Measurements from ENCODE around the gene TRIM24. TPM values are rescaled to one million over a fixed set of nuclear protein-coding genes. Genes with fewer than 3 reads are reported as not detected.
"Not testable (repeated sequence)": the region's sequence is repeated elsewhere in the genome, so short reads cannot be mapped to it uniquely, and the experiment has no call there.

The TRIM24 gene
- total RNA-seq (10 to 100 TPM; 15.0 to 15.2 TPM), polyA plus RNA-seq (1 to 10 TPM; 3.1 to 9.9 TPM)

GRCh38 chr7:138460176-138460648, at the start of gene TRIM24:
Gene TRIM24, plus strand, starts transcription at chr7:138460259. Its CDS starts 290 bp downstream, at chr7:138460549.
- Mint-ChIP-seq H3K9me3 (peaks cover 0 to 4% (median 0%) of the 10 kb centered on the region in 8 donors), H3K27ac (peak within 1 kb of the TSS; percentile 79 to 97 (median 93)), H3K36me3 (peaks cover 6 to 10% of the 10 kb centered on the region in 2 donors), H3K4me1 (peaks cover 18 to 36% (median 26%) of the 10 kb centered on the region in 4 donors), H3K27me3 (peaks cover 0 to 3% of the 10 kb centered on the region in 2 donors), H3K4me3 (peak within 1 kb of the TSS; percentile 85 to 98 (median 96))
- peak within 1 kb of the TSS; percentile 73 to 79 for H3K4me3 ChIP-seq (ENCODE audit: low read length in 2 of 2)
- H3K27me3 ChIP-seq (ENCODE audit: insufficient read depth, low read length): no peaks in the 10 kb centered on the region
- intact Hi-C loops (cut with micrococcal nuclease): loop anchor here (1.0 to 10.0 kb wide), 8 partner anchors 115 to 899 kb away; partner anchors contain the start of genes CREB3L2 and LUC7L2
- no peaks in the 10 kb centered on the region for H3K9me3 ChIP-seq (ENCODE audit: control insufficient read depth in 1 of 2, low read length in 2 of 2)
- H3K4me1 ChIP-seq (ENCODE audit: insufficient read depth, low read length): peaks cover 15% of the 10 kb centered on the region
- POLR2A ChIA-PET (ENCODE audit: partially characterized antibody): interaction anchor here (1.4 to 1.8 kb wide), 2 partner anchors 9 to 292 kb away, joined by 4 to 10 read pairs; no protein-coding TSS in a partner anchor
- DNase-seq: peak in 1 of 5 donors; percentile 97
- CTCF ChIA-PET (ENCODE audit: partially characterized antibody): interaction anchor here (1.0 to 1.4 kb wide), 2 partner anchors 279 to 407 kb away, joined by 3 to 4 read pairs; no protein-coding TSS in a partner anchor
- H3K27ac ChIP-seq (ENCODE audit: low read depth, low read length): peak within 1 kb of the TSS; percentile 82
- no peaks in the 10 kb centered on the region for H3K36me3 ChIP-seq (ENCODE audit: insufficient read depth, low read length)

DNA sequence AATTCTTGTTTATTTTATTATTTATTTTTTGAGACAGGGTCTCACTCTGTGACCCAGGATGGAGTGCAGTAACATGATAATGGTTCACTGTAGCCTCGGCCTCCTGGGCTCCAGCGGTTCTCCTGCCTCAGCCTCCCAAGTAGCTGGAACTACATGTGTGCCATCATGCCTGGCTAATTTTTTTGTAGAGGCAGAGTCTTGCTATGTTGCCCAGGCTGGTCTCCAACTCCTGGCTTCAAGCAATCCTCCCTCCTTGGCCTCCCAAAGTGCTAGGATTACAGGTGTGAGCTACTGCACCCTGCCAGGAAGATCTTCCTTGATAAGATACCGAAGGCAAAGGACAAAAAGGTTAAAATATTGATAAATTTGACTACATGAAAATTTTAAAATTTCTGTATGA, 48.0 kb upstream of the TRIM24 start:
- POLR2A ChIA-PET (ENCODE audit: partially characterized antibody); H3K36me3 ChIP-seq (ENCODE audit: insufficient read depth, low read length); CTCF ChIA-PET (ENCODE audit: partially characterized antibody); H3K4me1 Mint-ChIP-seq; H3K9me3 ChIP-seq (ENCODE audit: control insufficient read depth in 1 of 2, low read length in 2 of 2); intact Hi-C loops (cut with micrococcal nuclease); DNase-seq; H3K27ac ChIP-seq (ENCODE audit: low read depth, low read length); H3K4me3 ChIP-seq (ENCODE audit: low read length in 2 of 2); H3K27me3 ChIP-seq (ENCODE audit: insufficient read depth, low read length); H3K27me3 Mint-ChIP-seq; H3K36me3 Mint-ChIP-seq; H3K27ac Mint-ChIP-seq; H3K4me3 Mint-ChIP-seq; H3K4me1 ChIP-seq (ENCODE audit: insufficient read depth, low read length); H3K9me3 Mint-ChIP-seq: not testable (repeated sequence)

GRCh38 chr7:138412921-138413320, 47.1 kb upstream of the TRIM24 start:
- CTCF ChIA-PET (ENCODE audit: partially characterized antibody); H3K9me3 Mint-ChIP-seq; H3K4me1 ChIP-seq (ENCODE audit: insufficient read depth, low read length); H3K27ac Mint-ChIP-seq; H3K27me3 Mint-ChIP-seq; DNase-seq; H3K4me3 ChIP-seq (ENCODE audit: low read length in 2 of 2); H3K27me3 ChIP-seq (ENCODE audit: insufficient read depth, low read length); POLR2A ChIA-PET (ENCODE audit: partially characterized antibody); H3K9me3 ChIP-seq (ENCODE audit: control insufficient read depth in 1 of 2, low read length in 2 of 2); H3K4me1 Mint-ChIP-seq; H3K36me3 ChIP-seq (ENCODE audit: insufficient read depth, low read length); intact Hi-C loops (cut with micrococcal nuclease); H3K27ac ChIP-seq (ENCODE audit: low read depth, low read length); H3K36me3 Mint-ChIP-seq; H3K4me3 Mint-ChIP-seq: not testable (repeated sequence)

DNA sequence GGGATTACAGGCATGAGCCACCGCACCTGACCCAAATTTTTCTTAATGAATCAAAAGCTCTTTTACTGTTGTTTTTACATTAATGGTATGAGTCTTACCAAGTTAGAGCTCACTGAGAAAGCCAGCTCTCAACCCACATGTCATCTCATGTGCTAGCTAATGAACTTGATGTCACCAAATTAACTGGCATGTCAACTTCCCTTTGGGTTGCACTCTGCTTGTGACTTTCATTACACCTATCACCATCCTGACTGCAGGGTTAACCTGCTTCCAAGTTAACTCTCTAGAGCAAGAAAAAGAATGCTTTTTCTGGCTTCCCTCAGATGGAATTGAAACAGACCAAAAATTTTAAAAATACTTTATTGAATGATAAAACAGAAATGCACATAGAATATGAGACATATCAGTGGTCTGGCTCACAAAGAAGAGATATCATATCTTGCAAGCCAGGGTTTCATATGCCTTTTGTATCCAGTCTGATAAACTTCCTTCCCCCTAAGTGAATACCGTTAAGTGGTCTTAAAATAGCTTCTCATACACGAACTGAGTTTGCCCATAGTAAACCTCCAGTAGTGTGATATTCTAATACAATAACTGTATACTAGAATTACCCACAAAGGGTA, 42.9 kb upstream of the TRIM24 start:
- ChIA-PET POLR2A (ENCODE audit: partially characterized antibody) (no interaction called here), CTCF (ENCODE audit: partially characterized antibody) (no interaction called here)
- Mint-ChIP-seq H3K9me3 (peaks cover 0 to 4% (median 2%) of the 10 kb centered on the region in 8 donors), H3K36me3 (no peaks in the 10 kb centered on the region), H3K27me3 (peaks cover 9 to 11% of the 10 kb centered on the region in 2 donors), H3K4me3 (no peak overlapping the region), H3K27ac (no peak overlapping the region), H3K4me1 (no peaks in the 10 kb centered on the region)
- Histone ChIP-seq H3K27ac (ENCODE audit: low read depth, low read length) (no peak overlapping the region), H3K27me3 (ENCODE audit: insufficient read depth, low read length) (no peaks in the 10 kb centered on the region), H3K4me3 (ENCODE audit: low read length in 2 of 2) (no peak overlapping the region), H3K4me1 (ENCODE audit: insufficient read depth, low read length) (no peaks in the 10 kb centered on the region), H3K9me3 (ENCODE audit: control insufficient read depth in 1 of 2, low read length in 2 of 2) (no peaks in the 10 kb centered on the region), H3K36me3 (ENCODE audit: insufficient read depth, low read length) (no peaks in the 10 kb centered on the region)
- no peak for DNase-seq
- intact Hi-C loops (cut with micrococcal nuclease): no loop called here

DNA sequence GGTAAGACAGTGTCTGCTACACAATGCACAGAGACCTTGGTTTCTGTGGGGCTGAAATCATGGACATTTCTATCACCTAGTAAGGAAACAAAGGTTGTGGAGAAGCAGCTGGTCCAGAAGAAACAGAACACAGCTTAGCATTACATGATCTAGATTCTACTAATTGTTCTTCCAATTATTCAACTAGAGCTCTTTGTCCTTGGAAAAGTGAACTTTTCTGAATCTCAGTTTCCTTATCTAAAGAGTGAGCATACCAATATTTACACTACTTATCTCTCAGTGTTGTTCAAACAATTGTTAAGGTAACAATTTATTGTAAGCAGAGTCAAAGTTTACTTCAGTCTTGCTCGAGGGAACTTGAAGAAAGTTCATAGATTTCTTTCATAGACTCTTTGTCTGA, 42.3 kb upstream of the TRIM24 start:
- Mint-ChIP-seq H3K27ac (no peak overlapping the region), H3K27me3 (peaks cover 9 to 11% of the 10 kb centered on the region in 2 donors), H3K4me1 (no peaks in the 10 kb centered on the region), H3K9me3 (peaks cover 0 to 4% (median 2%) of the 10 kb centered on the region in 8 donors), H3K4me3 (no peak overlapping the region), H3K36me3 (no peaks in the 10 kb centered on the region)
- Histone ChIP-seq H3K27ac (ENCODE audit: low read depth, low read length) (no peak overlapping the region), H3K4me3 (ENCODE audit: low read length in 2 of 2) (no peak overlapping the region), H3K27me3 (ENCODE audit: insufficient read depth, low read length) (no peaks in the 10 kb centered on the region), H3K36me3 (ENCODE audit: insufficient read depth, low read length) (no peaks in the 10 kb centered on the region), H3K4me1 (ENCODE audit: insufficient read depth, low read length) (no peaks in the 10 kb centered on the region), H3K9me3 (ENCODE audit: control insufficient read depth in 1 of 2, low read length in 2 of 2) (no peaks in the 10 kb centered on the region)
- POLR2A ChIA-PET (ENCODE audit: partially characterized antibody): no interaction called here
- intact Hi-C loops (cut with micrococcal nuclease): no loop called here
- CTCF ChIA-PET (ENCODE audit: partially characterized antibody): no interaction called here
- DNase-seq: no peak

GRCh38 chr7:138418403-138418802, 41.7 kb upstream of the TRIM24 start:
- H3K4me3 Mint-ChIP-seq; H3K4me1 Mint-ChIP-seq; intact Hi-C loops (cut with micrococcal nuclease); DNase-seq; POLR2A ChIA-PET (ENCODE audit: partially characterized antibody); H3K4me1 ChIP-seq (ENCODE audit: insufficient read depth, low read length); H3K27ac Mint-ChIP-seq; H3K36me3 Mint-ChIP-seq; H3K4me3 ChIP-seq (ENCODE audit: low read length in 2 of 2); H3K27me3 ChIP-seq (ENCODE audit: insufficient read depth, low read length); H3K9me3 Mint-ChIP-seq; H3K36me3 ChIP-seq (ENCODE audit: insufficient read depth, low read length); H3K9me3 ChIP-seq (ENCODE audit: control insufficient read depth in 1 of 2, low read length in 2 of 2); H3K27ac ChIP-seq (ENCODE audit: low read depth, low read length); CTCF ChIA-PET (ENCODE audit: partially characterized antibody): not testable (repeated sequence)
- peaks cover 9 to 11% of the 10 kb centered on the region in 2 donors for H3K27me3 Mint-ChIP-seq

GRCh38 chr7:138425026-138425425, 35.0 kb upstream of the TRIM24 start:
- no peaks in the 10 kb centered on the region for H3K27me3 ChIP-seq (ENCODE audit: insufficient read depth, low read length)
- ChIA-PET POLR2A (ENCODE audit: partially characterized antibody) (no interaction called here), CTCF (ENCODE audit: partially characterized antibody) (no interaction called here)
- no peaks in the 10 kb centered on the region for H3K36me3 ChIP-seq (ENCODE audit: insufficient read depth, low read length)
- Mint-ChIP-seq H3K4me1 (no peaks in the 10 kb centered on the region), H3K4me3 (no peak overlapping the region), H3K36me3 (peaks cover 0 to 3% of the 10 kb centered on the region in 2 donors), H3K27ac (no peak overlapping the region), H3K27me3 (peaks cover 5 to 8% of the 10 kb centered on the region in 2 donors), H3K9me3 (peaks cover 5 to 25% (median 17%) of the 10 kb centered on the region in 8 donors)
- H3K4me1 ChIP-seq (ENCODE audit: insufficient read depth, low read length): no peaks in the 10 kb centered on the region
- H3K9me3 ChIP-seq (ENCODE audit: control insufficient read depth in 1 of 2, low read length in 2 of 2): peaks cover 0 to 9% of the 10 kb centered on the region in 2 donors
- H3K27ac ChIP-seq (ENCODE audit: low read depth, low read length): no peak overlapping the region
- H3K4me3 ChIP-seq (ENCODE audit: low read length in 2 of 2): no peak overlapping the region
- intact Hi-C loops (cut with micrococcal nuclease): no loop called here
- DNase-seq: no peak
